GM12875 (cell line): ENCODE measurements around the gene PIM3.

ENCODE experiments used
- H3K4me3 ChIP-seq: one replicate; pipeline ENCODE4 v1.5.1; 2011; ENCODE audit warnings: low read depth, low read length, control low read depth
- TF ChIP-seq, protein P1 (sequence below): IDR thresholded peaks from 2 replicates; pipeline ENCODE4 v1.5.1; 2011; ENCODE audit warnings: low read depth, mild to moderate bottlenecking, control low read depth, inconsistent platforms, low read length, moderate library complexity, borderline replicate concordance; ENCODE audit not compliant: insufficient read depth

PIM3 gene

GRCh38 chr22:49960159-49961004, at the start of gene PIM3:
Gene PIM3, plus strand, starts transcription at chr22:49960772. Its CDS starts 176 bp downstream, at chr22:49960948.
- TF ChIP-seq, protein P1, sequence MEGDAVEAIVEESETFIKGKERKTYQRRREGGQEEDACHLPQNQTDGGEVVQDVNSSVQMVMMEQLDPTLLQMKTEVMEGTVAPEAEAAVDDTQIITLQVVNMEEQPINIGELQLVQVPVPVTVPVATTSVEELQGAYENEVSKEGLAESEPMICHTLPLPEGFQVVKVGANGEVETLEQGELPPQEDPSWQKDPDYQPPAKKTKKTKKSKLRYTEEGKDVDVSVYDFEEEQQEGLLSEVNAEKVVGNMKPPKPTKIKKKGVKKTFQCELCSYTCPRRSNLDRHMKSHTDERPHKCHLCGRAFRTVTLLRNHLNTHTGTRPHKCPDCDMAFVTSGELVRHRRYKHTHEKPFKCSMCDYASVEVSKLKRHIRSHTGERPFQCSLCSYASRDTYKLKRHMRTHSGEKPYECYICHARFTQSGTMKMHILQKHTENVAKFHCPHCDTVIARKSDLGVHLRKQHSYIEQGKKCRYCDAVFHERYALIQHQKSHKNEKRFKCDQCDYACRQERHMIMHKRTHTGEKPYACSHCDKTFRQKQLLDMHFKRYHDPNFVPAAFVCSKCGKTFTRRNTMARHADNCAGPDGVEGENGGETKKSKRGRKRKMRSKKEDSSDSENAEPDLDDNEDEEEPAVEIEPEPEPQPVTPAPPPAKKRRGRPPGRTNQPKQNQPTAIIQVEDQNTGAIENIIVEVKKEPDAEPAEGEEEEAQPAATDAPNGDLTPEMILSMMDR = no peak
- peak within 1 kb of the TSS; percentile 94 for H3K4me3 ChIP-seq

DNA sequence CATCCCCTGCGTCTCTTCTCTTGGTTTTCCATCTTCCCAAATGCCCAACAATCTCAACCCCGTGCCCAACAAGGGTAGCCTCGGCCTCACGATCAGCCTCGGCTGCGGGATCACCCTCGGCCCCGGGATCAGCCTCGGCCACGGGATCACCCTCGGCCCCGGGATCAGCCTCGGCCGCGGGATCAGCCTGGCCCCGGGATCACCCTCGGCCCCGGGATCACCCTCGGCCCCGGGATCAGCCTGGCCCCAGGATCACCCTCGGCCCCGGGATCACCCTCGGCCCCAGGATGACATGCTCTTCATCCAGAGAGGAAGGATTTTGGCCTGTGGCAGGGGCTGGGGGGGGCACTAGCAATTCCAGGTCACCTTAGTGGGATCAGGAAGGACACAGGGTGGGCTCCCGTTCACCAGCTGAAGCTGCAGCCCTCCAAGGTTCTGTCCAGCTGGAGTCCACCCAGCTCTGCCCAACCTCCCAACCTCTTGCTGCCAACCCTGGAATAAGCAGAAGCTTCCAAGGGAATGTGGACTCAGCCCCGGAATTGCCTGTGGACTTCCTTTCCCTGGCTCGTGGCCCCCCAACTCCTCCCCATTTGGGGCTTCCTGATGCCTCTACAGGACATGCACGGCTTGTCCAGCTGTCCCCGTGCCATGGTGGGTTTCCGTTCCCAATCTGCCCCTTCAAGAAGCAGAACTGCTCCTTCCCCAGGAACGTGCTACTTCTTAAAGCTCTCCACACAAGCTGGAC, 48.5 kb upstream of the PIM3 start:
- no peak overlapping the region for H3K4me3 ChIP-seq
- TF ChIP-seq, protein P1 = no peak

- TF ChIP-seq, protein P1 = no peak
Observed at GRCh38 chr22:49913026-49913425, 47.5 kb upstream of the PIM3 start.

DNA sequence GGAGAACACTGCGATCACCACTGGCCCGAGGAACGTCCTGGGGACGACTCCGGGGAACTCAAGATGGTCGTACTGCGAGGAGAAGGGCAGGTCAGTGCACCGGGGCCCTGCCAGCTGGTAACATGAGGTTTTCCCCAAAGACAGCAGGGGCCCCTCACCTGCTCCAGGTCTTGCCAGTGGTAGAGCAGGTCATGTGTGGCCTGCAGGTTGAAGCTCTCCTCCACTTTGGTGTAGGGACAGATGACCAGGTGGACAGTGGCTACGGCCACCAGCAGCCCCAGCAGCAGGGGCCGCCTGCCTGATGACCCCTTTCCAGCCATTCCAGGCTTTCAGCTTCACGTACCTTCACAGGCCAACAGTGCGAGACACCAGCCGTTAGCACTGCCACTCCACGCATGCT, 47.1 kb upstream of the PIM3 start:
- TF ChIP-seq, protein P1 = no peak
- H3K4me3 ChIP-seq = no peak overlapping the region

More at GRCh38 chr22:49913026-49913425, 47.5 kb upstream of the PIM3 start:
- no peak overlapping the region for H3K4me3 ChIP-seq

- no peak overlapping the region for H3K4me3 ChIP-seq
- TF ChIP-seq, protein P1 = no peak
Observed at GRCh38 chr22:49914256-49914655, 46.3 kb upstream of the PIM3 start.

GRCh38 chr22:49915610-49916009, 45.0 kb upstream of the PIM3 start:
- no peak overlapping the region for H3K4me3 ChIP-seq
- TF ChIP-seq, protein P1 = no peak
